ENCODE data around the gene ANGEL2.

- no peak for TF ChIP-seq CTCF (IDR thresholded peaks at IDR 0.05)
- TF ChIP-seq POLR2A (IDR thresholded peaks at IDR 0.05): no peak
Measured at GRCh38 chr1:212957546-212957945, 58.1 kb downstream of the ANGEL2 start.
